Right lobe of liver (tissue), 4 donors: ENCODE measurements around the gene FITM1.

Source experiments
- CTCF ChIP-seq, 4 donors: fragments of 200-600 bp in 3 of 4; fragments of 450-650 bp in 1 of 4; IDR thresholded peaks; one replicate each; pipeline versions ENCODE4 v1.5.1 to v1.8.0; 2016 to 2022; ENCODE audit warnings: antibody characterized with exemption in 4 of 4, mild to moderate bottlenecking in 2 of 4
- POLR2A ChIP-seq: fragments of 450-650 bp; IDR thresholded peaks from one replicate; pipeline ENCODE4 v1.6.1; 2017; ENCODE audit warnings: antibody characterized with exemption, mild to moderate bottlenecking
- donor health status: DM: no; HTN: no; CAD: no.
- donor health status: DM: no; HTN: no; CAD: no.
- donor health status: DM: no; HTN: yes; CAD: no.

GRCh38 chr14:24146453-24146977 is 16.1 kb downstream of the FITM1 start, which contains the start of gene PSME2:
- TF ChIP-seq POLR2A: peak; percentile 22
- TF ChIP-seq CTCF (IDR thresholded peaks at IDR 0.05): no peak
